H54 (cell line): ENCODE measurements around the gene GPRC5C.
A peak's percentile ranks its signal among the peaks of the same experiment; 100 is the strongest.

Source experiments
- DNase-seq: peaks from one replicate; pipeline ENCODE4 v3.0.0; 2011; ENCODE audit warnings: low spot score, mixed read lengths; ENCODE audit not compliant: insufficient read length
- FAIRE-seq: peaks from 3 replicates; lab custom pipeline; 2011; peaks lifted over from hg19 to GRCh38; lab: Jason Lieb, UNC
- POLR2A ChIP-seq: IDR thresholded peaks from 2 replicates; pipeline ENCODE4 v1.6.1; 2011; ENCODE audit warnings: low read depth, mild to moderate bottlenecking, low read length

Gene GPRC5C

GRCh38 chr17:74457146-74457819, 25.4 kb downstream of the GPRC5C start:
- FAIRE-seq, result no peak
- TF ChIP-seq POLR2A, result no peak
- DNase-seq, result peak; percentile 82

GRCh38 chr17:74457820-74458166, 25.9 kb downstream of the GPRC5C start:
- DNase-seq, result no peak
- no peak for TF ChIP-seq POLR2A
- no peak for FAIRE-seq

GRCh38 chr17:74458835-74459234, 26.9 kb downstream of the GPRC5C start:
- DNase-seq, result no peak
- TF ChIP-seq POLR2A, result no peak
- FAIRE-seq, result no peak

DNA sequence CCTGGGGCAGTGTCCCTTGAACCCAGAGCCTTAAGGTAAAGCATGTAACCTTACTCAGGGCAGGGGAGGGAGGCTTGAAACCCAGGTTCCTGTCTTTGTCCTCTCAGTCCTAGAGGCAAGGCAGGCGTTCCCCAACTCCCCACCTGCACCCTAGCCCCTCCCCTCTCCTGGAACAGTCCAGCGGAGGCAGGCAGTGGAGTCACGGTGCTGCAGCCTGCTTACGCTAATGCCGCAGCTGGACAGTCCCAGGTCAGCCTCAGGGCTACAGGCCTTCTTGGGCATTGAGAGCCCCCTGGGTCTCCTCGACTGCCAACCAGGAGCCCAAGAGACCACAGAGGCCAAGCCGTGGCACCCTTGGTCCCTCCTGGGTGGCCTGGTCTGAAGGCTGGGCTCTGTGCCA, 27.7 kb downstream of the GPRC5C start:
- TF ChIP-seq POLR2A, result no peak
- DNase-seq (no peak), FAIRE-seq (no peak)

DNA sequence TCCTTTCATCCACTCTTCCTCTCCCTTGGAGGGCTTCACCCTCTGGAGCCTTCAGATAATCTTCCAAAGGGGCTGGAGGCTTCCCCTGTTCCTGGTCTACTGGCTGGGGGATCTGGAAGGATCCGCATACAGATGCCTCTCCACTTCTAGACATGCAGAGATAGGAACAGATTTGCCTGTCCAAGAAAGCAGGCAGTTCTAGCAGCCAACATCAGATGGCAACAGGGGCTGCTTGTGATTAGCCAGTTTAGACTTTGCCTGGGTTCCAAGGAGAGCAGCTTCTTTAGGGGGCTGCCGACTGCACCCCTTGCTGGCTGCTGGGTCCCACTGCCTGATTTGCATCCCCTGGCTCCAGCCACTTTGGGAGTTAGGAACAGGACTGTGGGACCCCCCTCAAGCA, 28.4 kb downstream of the GPRC5C start:
- no peak for FAIRE-seq
- DNase-seq, result no peak
- no peak for TF ChIP-seq POLR2A

GRCh38 chr17:74460996-74461395, 29.1 kb downstream of the GPRC5C start:
- no peak for FAIRE-seq
- no peak for TF ChIP-seq POLR2A
- DNase-seq, result no peak

- DNase-seq, result no peak
- no peak for TF ChIP-seq POLR2A
- FAIRE-seq, result no peak
Observed at GRCh38 chr17:74461611-74462010, 29.7 kb downstream of the GPRC5C start.

DNA sequence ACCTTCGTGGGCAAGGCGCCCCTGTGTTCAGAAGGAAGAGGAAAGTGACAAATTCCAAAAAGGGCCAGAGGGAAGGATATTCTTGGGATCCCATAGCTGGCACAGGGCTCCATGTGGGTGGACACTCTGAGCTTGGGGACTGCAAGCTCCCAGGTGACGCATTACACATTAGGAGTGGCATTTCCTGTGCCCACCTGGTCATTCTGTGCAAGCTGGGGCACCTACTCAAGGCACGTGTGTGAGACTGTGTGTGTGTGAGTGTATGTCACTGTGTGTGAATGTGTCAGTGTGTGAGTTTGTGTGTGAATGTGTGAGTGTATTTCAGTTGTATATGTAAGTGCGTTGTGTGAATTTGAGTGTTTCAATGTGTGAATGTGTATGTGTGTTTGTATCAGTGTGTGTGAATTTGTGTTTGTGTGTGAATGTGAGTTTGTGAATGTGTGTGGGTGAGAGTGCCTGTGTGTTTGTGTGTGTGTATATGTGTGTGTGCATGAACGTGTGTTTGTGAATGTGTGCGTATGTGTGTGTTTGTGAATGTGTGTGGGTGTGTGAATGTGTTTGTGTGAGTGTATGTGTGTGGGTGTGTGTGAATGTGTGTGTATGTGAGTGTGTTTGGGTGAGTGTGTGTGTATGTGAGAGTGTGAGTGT, 33.0 kb downstream of the GPRC5C start:
- FAIRE-seq (no peak), DNase-seq (no peak)
- no peak for TF ChIP-seq POLR2A

- FAIRE-seq (no peak), DNase-seq (no peak)
- TF ChIP-seq POLR2A, result no peak
Observed at GRCh38 chr17:74465378-74466110, 33.7 kb downstream of the GPRC5C start.

- DNase-seq (no peak), FAIRE-seq (no peak)
- TF ChIP-seq POLR2A, result no peak
Observed at GRCh38 chr17:74466111-74466827, 34.4 kb downstream of the GPRC5C start, which contains the start of gene CD300A. Gene CD300A (plus strand): TSS chr17:74466634. CDS start chr17:74466704, 70 bp downstream.

GRCh38 chr17:74466828-74467184, 34.9 kb downstream of the GPRC5C start:
- FAIRE-seq (no peak), DNase-seq (no peak)
- no peak for TF ChIP-seq POLR2A

DNA sequence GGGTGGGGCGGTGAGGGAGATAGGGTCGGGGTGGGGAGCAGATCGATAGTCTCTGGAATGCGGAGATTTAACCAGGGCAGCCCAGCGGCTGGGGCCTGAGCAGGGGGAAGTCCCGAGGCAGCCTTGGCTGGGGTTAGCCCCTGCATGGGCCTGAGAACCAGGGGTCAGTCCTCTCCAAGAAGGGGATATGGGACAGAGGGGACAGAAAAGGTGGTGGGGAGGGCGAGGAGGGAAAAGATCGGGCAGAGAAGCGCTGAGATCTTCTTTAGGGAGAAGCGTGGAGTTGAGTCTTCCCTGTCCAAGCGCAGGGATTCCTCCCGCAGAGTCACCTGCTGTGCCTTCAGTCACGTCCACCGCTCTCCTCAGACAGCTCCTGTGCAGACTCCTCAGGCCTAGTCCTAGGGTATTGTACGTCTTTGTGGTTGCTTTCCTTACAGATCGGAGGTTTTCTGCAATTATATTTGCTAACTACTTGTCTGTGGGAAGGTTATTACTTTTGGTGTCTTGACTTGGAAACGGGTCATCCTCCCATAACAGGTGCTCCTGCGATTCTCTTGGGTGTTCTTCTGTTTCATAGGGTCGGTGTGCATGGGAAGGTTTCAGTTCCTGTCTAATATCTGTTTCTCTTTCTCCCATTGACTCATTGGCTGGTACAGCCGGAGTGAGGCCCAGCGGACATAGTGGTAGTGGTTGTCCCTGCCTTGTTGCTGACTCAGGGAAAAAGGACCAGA, 35.5 kb downstream of the GPRC5C start:
- DNase-seq (no peak), FAIRE-seq (no peak)
- no peak for TF ChIP-seq POLR2A

GRCh38 chr17:74471341-74471740, 39.5 kb downstream of the GPRC5C start:
- no peak for TF ChIP-seq POLR2A
- FAIRE-seq (no peak), DNase-seq (no peak)
